Measurements from ENCODE around the gene ARHGAP27. TPM values are rescaled to one million over a fixed set of nuclear protein-coding genes. Genes with fewer than 3 reads are reported as not detected.

The ARHGAP27 gene
- total RNA-seq, 1 donor from 2014 or later: 1.0 TPM

DNA sequence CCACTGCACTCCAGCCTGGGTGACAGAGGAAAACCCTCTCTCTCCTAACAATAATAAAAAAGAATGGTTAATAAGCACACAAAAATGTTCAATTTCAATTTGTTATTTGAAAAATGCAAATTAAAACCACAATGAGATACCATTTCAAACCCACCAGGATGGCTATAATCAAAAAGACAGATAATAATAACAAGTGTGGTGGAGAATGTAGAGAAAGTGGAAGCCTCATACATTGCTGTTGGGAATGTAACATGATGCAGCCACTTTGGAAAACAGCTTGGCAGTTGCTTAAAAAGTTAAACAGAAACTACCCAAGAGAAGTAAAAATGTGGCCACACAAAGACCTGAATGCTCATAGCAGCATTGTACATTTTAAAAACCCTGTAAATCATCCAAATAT is 64.0 kb downstream of the ARHGAP27 start:
- Histone ChIP-seq H3K4me1 (peaks cover 18% of the 10 kb centered on the region), H3F3A (ENCODE audit: low read depth) (peaks cover 29% of the 10 kb centered on the region), H3K27me3 (peaks cover 15% of the 10 kb centered on the region), H3K27ac (no peak overlapping the region), H3K4me2 (no peak overlapping the region), H3K4me3 (no peak overlapping the region), H3K9me3 (ENCODE audit: low read depth) (no peaks in the 10 kb centered on the region), H3K36me3 (no peaks in the 10 kb centered on the region), H4K20me1 (ENCODE audit: low read depth) (no peaks in the 10 kb centered on the region), H2AFZ (replicated peaks) (no peak overlapping the region), H3K79me2 (ENCODE audit: low read depth) (no peaks in the 10 kb centered on the region), H3K9ac (no peak overlapping the region)
- DNase-seq (ENCODE audit: low spot score): no peak
- Mint-ChIP-seq H3K27me3 (ENCODE audit: insufficient read depth, low read depth) (peaks cover 9% of the 10 kb centered on the region), H3K9me3 (no peaks in the 10 kb centered on the region), H3K4me1 (peaks cover 33% of the 10 kb centered on the region), H3K36me3 (no peaks in the 10 kb centered on the region), H3K27ac (no peak overlapping the region), H3K4me3 (no peak overlapping the region)
- TF ChIP-seq EZH2 (IDR thresholded peaks at IDR 0.05) (no peak), EZH2phosphoT487 (IDR thresholded peaks at IDR 0.05) (no peak)
- TF ChIP-seq, protein P1, sequence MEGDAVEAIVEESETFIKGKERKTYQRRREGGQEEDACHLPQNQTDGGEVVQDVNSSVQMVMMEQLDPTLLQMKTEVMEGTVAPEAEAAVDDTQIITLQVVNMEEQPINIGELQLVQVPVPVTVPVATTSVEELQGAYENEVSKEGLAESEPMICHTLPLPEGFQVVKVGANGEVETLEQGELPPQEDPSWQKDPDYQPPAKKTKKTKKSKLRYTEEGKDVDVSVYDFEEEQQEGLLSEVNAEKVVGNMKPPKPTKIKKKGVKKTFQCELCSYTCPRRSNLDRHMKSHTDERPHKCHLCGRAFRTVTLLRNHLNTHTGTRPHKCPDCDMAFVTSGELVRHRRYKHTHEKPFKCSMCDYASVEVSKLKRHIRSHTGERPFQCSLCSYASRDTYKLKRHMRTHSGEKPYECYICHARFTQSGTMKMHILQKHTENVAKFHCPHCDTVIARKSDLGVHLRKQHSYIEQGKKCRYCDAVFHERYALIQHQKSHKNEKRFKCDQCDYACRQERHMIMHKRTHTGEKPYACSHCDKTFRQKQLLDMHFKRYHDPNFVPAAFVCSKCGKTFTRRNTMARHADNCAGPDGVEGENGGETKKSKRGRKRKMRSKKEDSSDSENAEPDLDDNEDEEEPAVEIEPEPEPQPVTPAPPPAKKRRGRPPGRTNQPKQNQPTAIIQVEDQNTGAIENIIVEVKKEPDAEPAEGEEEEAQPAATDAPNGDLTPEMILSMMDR (IDR thresholded peaks at IDR 0.05): no peak

DNA sequence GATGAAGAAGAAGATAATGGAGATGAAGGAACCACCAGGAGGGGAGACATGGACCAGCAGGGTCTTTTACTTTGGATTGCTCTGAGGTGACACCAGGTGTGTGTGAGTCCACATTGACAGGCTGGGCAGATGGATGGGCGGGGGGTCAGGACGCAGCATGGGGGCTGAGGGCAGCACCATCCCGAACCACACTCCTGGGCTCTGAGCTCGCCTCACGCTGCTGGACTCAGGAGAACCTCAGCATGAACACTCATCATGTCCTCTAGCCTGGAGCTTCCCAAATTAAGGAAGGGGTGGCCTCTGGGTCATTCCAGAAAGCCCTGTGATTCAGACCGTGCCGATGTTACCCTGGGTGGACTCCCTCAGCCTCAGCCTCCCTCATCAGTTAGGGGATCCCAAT is 65.5 kb downstream of the ARHGAP27 start:
- H3K27me3 Mint-ChIP-seq (ENCODE audit: insufficient read depth, low read depth): peaks cover 9% of the 10 kb centered on the region
- Histone ChIP-seq H3K79me2 (ENCODE audit: low read depth) (no peaks in the 10 kb centered on the region), H3K9ac (no peak overlapping the region), H3F3A (ENCODE audit: low read depth) (peaks cover 26% of the 10 kb centered on the region), H3K36me3 (no peaks in the 10 kb centered on the region), H2AFZ (replicated peaks) (no peak overlapping the region), H3K27me3 (peaks cover 12% of the 10 kb centered on the region), H3K27ac (no peak overlapping the region), H3K9me3 (ENCODE audit: low read depth) (no peaks in the 10 kb centered on the region), H4K20me1 (ENCODE audit: low read depth) (no peaks in the 10 kb centered on the region), H3K4me2 (no peak overlapping the region), H3K4me1 (peaks cover 13% of the 10 kb centered on the region), H3K4me3 (no peak overlapping the region)
- H3K9me3 Mint-ChIP-seq: no peaks in the 10 kb centered on the region
- peaks cover 24% of the 10 kb centered on the region for H3K4me1 Mint-ChIP-seq
- no peak for DNase-seq (ENCODE audit: low spot score)
- no peak overlapping the region for H3K27ac Mint-ChIP-seq
- H3K36me3 Mint-ChIP-seq: no peaks in the 10 kb centered on the region
- TF ChIP-seq, protein P1 (IDR thresholded peaks at IDR 0.05): no peak
- no peak for TF ChIP-seq EZH2phosphoT487 (IDR thresholded peaks at IDR 0.05)
- TF ChIP-seq EZH2 (IDR thresholded peaks at IDR 0.05): no peak
- no peak overlapping the region for H3K4me3 Mint-ChIP-seq

DNA sequence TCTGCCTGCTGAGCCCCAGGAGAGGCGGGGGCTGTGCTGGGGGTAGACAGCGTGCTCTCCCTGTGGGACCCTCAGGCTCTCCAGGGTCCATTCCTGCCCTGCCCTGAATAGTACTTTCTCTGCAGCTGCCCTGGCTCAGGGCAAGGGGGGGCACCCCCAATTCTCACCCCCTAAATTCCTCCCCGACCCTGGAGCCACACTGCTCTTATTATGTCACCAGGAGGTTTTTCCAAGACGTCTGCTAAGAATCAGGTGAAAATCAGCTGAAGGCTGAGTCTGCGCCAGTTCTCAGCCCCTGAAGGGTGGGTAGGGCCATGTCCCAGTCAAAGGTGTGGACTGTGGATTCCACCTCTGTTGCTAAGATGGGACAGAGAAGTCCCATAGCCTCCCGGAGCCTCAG is 66.0 kb downstream of the ARHGAP27 start:
- H3K27me3 Mint-ChIP-seq (ENCODE audit: insufficient read depth, low read depth): peaks cover 9% of the 10 kb centered on the region
- peaks cover 9% of the 10 kb centered on the region for H3K27me3 ChIP-seq
- H4K20me1 ChIP-seq (ENCODE audit: low read depth): no peaks in the 10 kb centered on the region
- H2AFZ ChIP-seq (replicated peaks): no peak overlapping the region
- no peaks in the 10 kb centered on the region for H3K36me3 ChIP-seq
- H3K27ac ChIP-seq: no peak overlapping the region
- TF ChIP-seq, protein P1 (IDR thresholded peaks at IDR 0.05): no peak
- TF ChIP-seq EZH2 (IDR thresholded peaks at IDR 0.05): no peak
- TF ChIP-seq EZH2phosphoT487 (IDR thresholded peaks at IDR 0.05): no peak
- peaks cover 19% of the 10 kb centered on the region for H3K4me1 Mint-ChIP-seq
- H3K27ac Mint-ChIP-seq: no peak overlapping the region
- H3K36me3 Mint-ChIP-seq: no peaks in the 10 kb centered on the region
- peaks cover 9% of the 10 kb centered on the region for H3K4me1 ChIP-seq
- no peaks in the 10 kb centered on the region for H3K9me3 ChIP-seq (ENCODE audit: low read depth)
- no peak for DNase-seq (ENCODE audit: low spot score)
- no peaks in the 10 kb centered on the region for H3K9me3 Mint-ChIP-seq
- peaks cover 22% of the 10 kb centered on the region for H3F3A ChIP-seq (ENCODE audit: low read depth)
- no peak overlapping the region for H3K9ac ChIP-seq
- no peak overlapping the region for H3K4me3 ChIP-seq
- no peaks in the 10 kb centered on the region for H3K79me2 ChIP-seq (ENCODE audit: low read depth)
- H3K4me3 Mint-ChIP-seq: no peak overlapping the region
- no peak overlapping the region for H3K4me2 ChIP-seq
